Choroid plexus epithelial cell (primary cell): ENCODE measurements around the gene PHKG1.
"Not testable (repeated sequence)": the region's sequence is repeated elsewhere in the genome, so short reads cannot be mapped to it uniquely, and the experiment has no call there.

Experiments used
- DNase-seq: peaks from one replicate; pipeline ENCODE4 v3.0.0-alpha.2; 2010; ENCODE audit warnings: low read depth
- H3K4me3 ChIP-seq: 2 replicates; pipeline ENCODE4 v1.5.1; 2011; ENCODE audit warnings: low read depth, mild to moderate bottlenecking, control low read depth, low read length, moderate library complexity
- CTCF ChIP-seq: conservative IDR thresholded peaks from 2 replicates; pipeline ENCODE4 v1.5.1; 2011; ENCODE audit warnings: low read depth, mild to moderate bottlenecking, control low read depth, inconsistent platforms, low read length, moderate library complexity

Gene PHKG1

GRCh38 chr7:56110611-56111010 is 17.9 kb upstream of the PHKG1 start:
- H3K4me3 ChIP-seq: no peak overlapping the region
- no peak for DNase-seq
- no peak for TF ChIP-seq CTCF

- H3K4me3 ChIP-seq: no peak overlapping the region
- no peak for DNase-seq
- TF ChIP-seq CTCF: no peak
Measured at GRCh38 chr7:56107954-56108258, 15.2 kb upstream of the PHKG1 start.

GRCh38 chr7:56106108-56107073 is 13.6 kb upstream of the PHKG1 start, which contains the start of gene CHCHD2:
CHCHD2 (minus strand) TSS chr7:56106476; CDS start chr7:56106413, 63 bp downstream.
- peak; percentile 99 for DNase-seq
- no peak for TF ChIP-seq CTCF
- H3K4me3 ChIP-seq: peak within 1 kb of the TSS; percentile 91

GRCh38 chr7:56105508-56105907 is 12.8 kb upstream of the PHKG1 start:
- no peak for TF ChIP-seq CTCF
- peak; percentile 83 for DNase-seq
- H3K4me3 ChIP-seq: peak overlapping the region; percentile 91

- not testable (repeated sequence) for H3K4me3 ChIP-seq, DNase-seq
Measured at GRCh38 chr7:56104138-56104537, 11.4 kb upstream of the PHKG1 start.

GRCh38 chr7:56099653-56100052 is 6.9 kb upstream of the PHKG1 start:
- no peak for TF ChIP-seq CTCF

GRCh38 chr7:56098187-56099008 is 5.6 kb upstream of the PHKG1 start:
- not testable (repeated sequence) for H3K4me3 ChIP-seq, DNase-seq

More at GRCh38 chr7:56099653-56100052, 6.9 kb upstream of the PHKG1 start:
- no peak overlapping the region for H3K4me3 ChIP-seq
- no peak for DNase-seq
